ENCODE results near the gene KRT81. TPM values are rescaled to one million over a fixed set of nuclear protein-coding genes. Genes with fewer than 3 reads are reported as not detected.
"Not testable (repeated sequence)": the region's sequence is repeated elsewhere in the genome, so short reads cannot be mapped to it uniquely, and the experiment has no call there.

Gene KRT81
- total RNA-seq, 1 experiment from 2014 or later: 2.5 TPM

DNA sequence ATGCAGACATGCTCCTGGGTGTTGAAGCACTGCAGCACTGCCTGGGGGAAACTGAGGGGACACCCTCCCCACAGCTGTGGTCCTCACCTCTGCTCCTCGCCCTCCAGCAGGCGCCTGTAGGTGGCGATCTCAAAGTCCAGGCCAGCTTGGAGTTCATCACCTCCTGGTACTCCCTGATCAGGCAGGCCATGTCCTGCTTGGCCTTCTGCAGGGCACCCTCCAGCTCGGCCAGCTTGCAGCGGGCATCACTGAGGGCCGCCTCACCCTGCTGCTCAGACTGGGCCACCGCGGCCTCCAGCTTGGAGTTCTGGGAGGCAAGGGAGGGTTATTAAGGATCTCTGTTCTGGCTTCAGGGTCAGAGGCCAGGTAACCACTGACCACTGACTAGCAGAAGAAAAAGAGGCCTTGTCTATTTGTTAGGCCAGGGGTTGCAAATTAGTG lies 39.1 kb downstream of the KRT81 start:
- POLR2A ChIA-PET (ENCODE audit: unreplicated experiment): interaction anchor here (0.9 to 2.0 kb wide), 3 partner anchors 13 to 67 kb away, joined by 4 to 50 read pairs (median 6); no protein-coding TSS in a partner anchor
- not testable (repeated sequence) for BruUV-seq (replicated peaks)
- DNase-seq: peak in 1 of 2 experiments; percentile 70

GRCh38 chr12:52251367-52252051 lies 39.8 kb downstream of the KRT81 start:
- no peak overlapping the region for H3K4me2 ChIP-seq
- ChIA-PET CTCF (interaction anchor here (0.7 to 1.6 kb wide), 4 partner anchors 27 to 76 kb away, joined by 4 to 7 read pairs (median 5); no protein-coding TSS in a partner anchor), POLR2A (ENCODE audit: unreplicated experiment) (interaction anchor here (0.5 to 2.0 kb wide), 6 partner anchors 28 to 108 kb away, joined by 3 to 50 read pairs (median 6); no protein-coding TSS in a partner anchor)
- H4K20me1 ChIP-seq (ENCODE audit: insufficient read depth): peaks cover 23% of the 10 kb centered on the region
- peak overlapping the region; percentile 36 for H3K27ac ChIP-seq
- no peaks in the 10 kb centered on the region for H3K9me2 ChIP-seq (ENCODE audit: insufficient read depth)
- H3K36me3 ChIP-seq (ENCODE audit: low read depth): peaks cover 23% of the 10 kb centered on the region
- no peak overlapping the region for H3K4me3 ChIP-seq
- TF ChIP-seq, protein P1, sequence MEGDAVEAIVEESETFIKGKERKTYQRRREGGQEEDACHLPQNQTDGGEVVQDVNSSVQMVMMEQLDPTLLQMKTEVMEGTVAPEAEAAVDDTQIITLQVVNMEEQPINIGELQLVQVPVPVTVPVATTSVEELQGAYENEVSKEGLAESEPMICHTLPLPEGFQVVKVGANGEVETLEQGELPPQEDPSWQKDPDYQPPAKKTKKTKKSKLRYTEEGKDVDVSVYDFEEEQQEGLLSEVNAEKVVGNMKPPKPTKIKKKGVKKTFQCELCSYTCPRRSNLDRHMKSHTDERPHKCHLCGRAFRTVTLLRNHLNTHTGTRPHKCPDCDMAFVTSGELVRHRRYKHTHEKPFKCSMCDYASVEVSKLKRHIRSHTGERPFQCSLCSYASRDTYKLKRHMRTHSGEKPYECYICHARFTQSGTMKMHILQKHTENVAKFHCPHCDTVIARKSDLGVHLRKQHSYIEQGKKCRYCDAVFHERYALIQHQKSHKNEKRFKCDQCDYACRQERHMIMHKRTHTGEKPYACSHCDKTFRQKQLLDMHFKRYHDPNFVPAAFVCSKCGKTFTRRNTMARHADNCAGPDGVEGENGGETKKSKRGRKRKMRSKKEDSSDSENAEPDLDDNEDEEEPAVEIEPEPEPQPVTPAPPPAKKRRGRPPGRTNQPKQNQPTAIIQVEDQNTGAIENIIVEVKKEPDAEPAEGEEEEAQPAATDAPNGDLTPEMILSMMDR (conservative IDR thresholded peaks at IDR 0.05): no peak
- H2AFZ ChIP-seq: no peak overlapping the region
- peaks cover 31% of the 10 kb centered on the region for H3K4me1 ChIP-seq (replicated peaks; ENCODE audit: insufficient read depth)
- no peaks in the 10 kb centered on the region for H3K27me3 ChIP-seq (ENCODE audit: insufficient read depth, low read depth)
- BruUV-seq (replicated peaks): TSS peak; percentile 0
- no peaks in the 10 kb centered on the region for H3K79me2 ChIP-seq (ENCODE audit: low read depth)
- no peak for DNase-seq
- intact Hi-C loops (cut with micrococcal nuclease; ENCODE audit: unreplicated experiment): loop anchor here (2.0 kb wide), 1 partner anchor 27 kb away; no protein-coding TSS in a partner anchor
- no peaks in the 10 kb centered on the region for H3K9me3 ChIP-seq (ENCODE audit: insufficient read depth, low read depth)
- H3F3A ChIP-seq (ENCODE audit: insufficient read depth, low read depth): peaks cover 89% of the 10 kb centered on the region

More for the DNA sequence above, 39.1 kb downstream of the KRT81 start:
- Histone ChIP-seq H3F3A (ENCODE audit: insufficient read depth, low read depth) (peaks cover 83% of the 10 kb centered on the region), H3K36me3 (ENCODE audit: low read depth) (peaks cover 16% of the 10 kb centered on the region), H4K20me1 (ENCODE audit: insufficient read depth) (peaks cover 23% of the 10 kb centered on the region), H3K27ac (peak overlapping the region; percentile 36), H3K4me1 (replicated peaks; ENCODE audit: insufficient read depth) (peaks cover 24% of the 10 kb centered on the region)
- not testable (repeated sequence) for H3K4me3 ChIP-seq; H3K9me2 ChIP-seq (ENCODE audit: insufficient read depth); H2AFZ ChIP-seq; H3K4me2 ChIP-seq; H3K27me3 ChIP-seq (ENCODE audit: insufficient read depth, low read depth); H3K9me3 ChIP-seq (ENCODE audit: insufficient read depth, low read depth); H3K79me2 ChIP-seq (ENCODE audit: low read depth)
- intact Hi-C loops (cut with micrococcal nuclease; ENCODE audit: unreplicated experiment): loop anchor here (2.0 kb wide), 1 partner anchor 27 kb away; no protein-coding TSS in a partner anchor
- TF ChIP-seq, protein P1 (conservative IDR thresholded peaks at IDR 0.05): peak; percentile 64
- CTCF ChIA-PET: interaction anchor here (1.5 to 1.6 kb wide), 2 partner anchors 67 to 76 kb away, joined by 4 to 6 read pairs; no protein-coding TSS in a partner anchor

GRCh38 chr12:52250048-52250990 lies 41.0 kb downstream of the KRT81 start:
- Histone ChIP-seq H3K27me3 (ENCODE audit: insufficient read depth, low read depth) (no peaks in the 10 kb centered on the region), H3K4me3 (no peak overlapping the region), H4K20me1 (ENCODE audit: insufficient read depth) (peaks cover 29% of the 10 kb centered on the region), H3K36me3 (ENCODE audit: low read depth) (peaks cover 34% of the 10 kb centered on the region), H3K79me2 (ENCODE audit: low read depth) (0 out of 2 replicates have a peak, but pooled peaks cover 3% of the 10 kb centered on the region), H3K9me2 (ENCODE audit: insufficient read depth) (no peaks in the 10 kb centered on the region), H3K27ac (peak overlapping the region; percentile 90), H3K4me2 (no peak overlapping the region), H3F3A (ENCODE audit: insufficient read depth, low read depth) (peaks cover 98% of the 10 kb centered on the region), H2AFZ (no peak overlapping the region), H3K4me1 (replicated peaks; ENCODE audit: insufficient read depth) (peaks cover 43% of the 10 kb centered on the region), H3K9me3 (ENCODE audit: insufficient read depth, low read depth) (no peaks in the 10 kb centered on the region)
- DNase-seq: no peak
- intact Hi-C loops (cut with micrococcal nuclease; ENCODE audit: unreplicated experiment): no loop called here
- no TSS peak for BruUV-seq (replicated peaks)
- ChIA-PET CTCF (interaction anchor here (0.7 to 1.6 kb wide), 5 partner anchors 28 to 77 kb away, joined by 4 to 7 read pairs (median 5); no protein-coding TSS in a partner anchor), POLR2A (ENCODE audit: unreplicated experiment) (interaction anchor here (0.6 kb wide), 2 partner anchors 59 to 64 kb away, joined by 3 to 5 read pairs; no protein-coding TSS in a partner anchor)
- no peak for TF ChIP-seq EZH2 (IDR thresholded peaks at IDR 0.05; ENCODE audit: low read depth)

All from PC-9 (cell line).